GM21576 (cell line): ENCODE measurements around the gene EVI5.
A peak's percentile ranks its signal among the peaks of the same experiment; 100 is the strongest.

Experiments
- ATAC-seq: cut with Tn5 transposase; IDR thresholded peaks from one replicate; pipeline ENCODE4 v1.9.1; 2021; ENCODE audit warnings: mild to moderate bottlenecking, moderate library complexity; ENCODE audit not compliant: unreplicated experiment

The EVI5 gene

DNA sequence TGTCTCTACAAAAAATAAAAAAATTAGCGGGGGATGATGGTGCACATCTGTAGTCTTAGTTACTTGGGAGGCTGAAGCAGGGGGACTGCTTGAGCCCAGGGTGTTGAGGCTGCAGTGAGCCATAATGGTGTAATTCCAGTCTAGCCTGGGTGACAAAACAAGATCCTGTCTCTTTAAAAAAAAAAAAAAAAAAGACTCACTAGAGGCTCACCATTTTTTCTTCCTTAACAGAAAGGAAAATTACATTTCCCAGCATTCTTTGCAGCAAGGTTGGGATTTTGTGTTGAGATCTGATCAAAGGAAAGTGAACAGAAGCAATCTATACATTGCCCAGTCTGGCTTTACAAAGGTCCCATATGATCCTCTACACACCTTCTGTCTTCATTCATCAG, 319.7 kb downstream of the EVI5 start:
- ATAC-seq, result no peak

GRCh38 chr1:92464588-92465255, 320.2 kb downstream of the EVI5 start:
- no peak for ATAC-seq

DNA sequence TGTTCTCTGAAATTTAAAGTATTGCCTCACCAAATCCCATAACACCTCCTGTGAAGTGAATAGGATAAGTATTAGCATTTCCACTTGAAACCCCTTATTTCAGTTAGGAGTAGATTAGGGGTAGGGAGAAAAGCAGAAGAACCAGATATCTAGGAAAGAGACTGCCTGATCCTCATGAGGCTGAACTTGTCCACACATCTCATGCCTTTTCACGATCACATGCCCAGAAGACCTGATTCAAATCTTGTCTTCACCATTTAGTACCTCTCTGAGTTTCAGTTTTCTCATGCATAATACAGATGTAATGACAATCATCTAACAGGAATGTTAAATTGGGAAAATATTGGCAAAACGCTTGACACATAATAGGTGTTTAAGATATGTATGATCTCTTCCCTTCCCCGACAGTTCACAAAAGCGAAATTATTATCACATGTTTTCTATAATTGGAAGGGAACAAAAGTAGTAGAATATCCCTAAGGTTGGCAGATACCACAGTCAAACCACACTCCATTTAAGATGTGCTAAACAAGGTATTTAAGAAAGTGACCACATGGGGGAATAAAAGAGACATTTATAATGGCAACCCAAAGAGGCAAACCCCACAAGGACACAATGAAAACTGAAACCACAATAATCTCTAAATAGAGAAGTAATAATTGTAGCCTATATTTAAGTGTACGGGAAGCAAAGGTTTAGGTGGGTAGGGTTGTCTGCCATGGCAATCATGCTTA, 323.4 kb downstream of the EVI5 start:
- peak; percentile 75 for ATAC-seq

GRCh38 chr1:92459871-92460320, 325.0 kb downstream of the EVI5 start:
- no peak for ATAC-seq
